Upper lobe of left lung (tissue), 4 donors: Measurements from ENCODE around the gene FOXC2.

Experiments used
- EP300 ChIP-seq, 4 donors: sonication (generic); formaldehyde crosslinking; IDR thresholded peaks; one replicate each; pipeline ENCODE4 v1.5.1; 2017; ENCODE audit warnings: antibody characterized with exemption in 4 of 4, control low read depth in 2 of 4
- POLR2AphosphoS5 ChIP-seq, 2 donors: sonication (generic); formaldehyde crosslinking; IDR thresholded peaks; one replicate each; pipeline ENCODE4 v1.5.1; 2017; ENCODE audit warnings: antibody characterized with exemption in 2 of 2
- TF ChIP-seq, protein P1 (sequence below), 6 experiments: fragments of 450-650 bp in 4 of 6; fragments of 200-600 bp in 2 of 6; sonication (generic) in 2 of 6; IDR thresholded peaks; one replicate each; pipeline ENCODE4 v1.5.1; 2016 to 2019; ENCODE audit warnings: antibody characterized with exemption in 6 of 6

GRCh38 chr16:86598607-86599565, 32.3 kb downstream of the FOXC2 start:
- TF ChIP-seq, protein P1, sequence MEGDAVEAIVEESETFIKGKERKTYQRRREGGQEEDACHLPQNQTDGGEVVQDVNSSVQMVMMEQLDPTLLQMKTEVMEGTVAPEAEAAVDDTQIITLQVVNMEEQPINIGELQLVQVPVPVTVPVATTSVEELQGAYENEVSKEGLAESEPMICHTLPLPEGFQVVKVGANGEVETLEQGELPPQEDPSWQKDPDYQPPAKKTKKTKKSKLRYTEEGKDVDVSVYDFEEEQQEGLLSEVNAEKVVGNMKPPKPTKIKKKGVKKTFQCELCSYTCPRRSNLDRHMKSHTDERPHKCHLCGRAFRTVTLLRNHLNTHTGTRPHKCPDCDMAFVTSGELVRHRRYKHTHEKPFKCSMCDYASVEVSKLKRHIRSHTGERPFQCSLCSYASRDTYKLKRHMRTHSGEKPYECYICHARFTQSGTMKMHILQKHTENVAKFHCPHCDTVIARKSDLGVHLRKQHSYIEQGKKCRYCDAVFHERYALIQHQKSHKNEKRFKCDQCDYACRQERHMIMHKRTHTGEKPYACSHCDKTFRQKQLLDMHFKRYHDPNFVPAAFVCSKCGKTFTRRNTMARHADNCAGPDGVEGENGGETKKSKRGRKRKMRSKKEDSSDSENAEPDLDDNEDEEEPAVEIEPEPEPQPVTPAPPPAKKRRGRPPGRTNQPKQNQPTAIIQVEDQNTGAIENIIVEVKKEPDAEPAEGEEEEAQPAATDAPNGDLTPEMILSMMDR (IDR thresholded peaks at IDR 0.05) = no peak
- no peak for TF ChIP-seq EP300 (IDR thresholded peaks at IDR 0.05)
- no peak for TF ChIP-seq POLR2AphosphoS5 (IDR thresholded peaks at IDR 0.05)
